HEK293 (cell line): ENCODE results near the gene PIERCE2.

Source experiments
- TF ChIP-seq, protein P1 (sequence below): fragments of 450-650 bp; formaldehyde crosslinking; IDR thresholded peaks from 2 replicates; pipeline ENCODE4 v1.5.1; 2016; ENCODE audit warnings: missing biosample characterization, missing genetic modification characterization
- TF ChIP-seq, protein P2 (sequence below): fragments of 450-650 bp; formaldehyde crosslinking; IDR thresholded peaks from 2 replicates; pipeline ENCODE4 v1.5.1; 2016; ENCODE audit warnings: missing biosample characterization, missing genetic modification characterization

GRCh38 chr15:55457401-55458022, 49.2 kb downstream of the PIERCE2 start:
- TF ChIP-seq, protein P1, sequence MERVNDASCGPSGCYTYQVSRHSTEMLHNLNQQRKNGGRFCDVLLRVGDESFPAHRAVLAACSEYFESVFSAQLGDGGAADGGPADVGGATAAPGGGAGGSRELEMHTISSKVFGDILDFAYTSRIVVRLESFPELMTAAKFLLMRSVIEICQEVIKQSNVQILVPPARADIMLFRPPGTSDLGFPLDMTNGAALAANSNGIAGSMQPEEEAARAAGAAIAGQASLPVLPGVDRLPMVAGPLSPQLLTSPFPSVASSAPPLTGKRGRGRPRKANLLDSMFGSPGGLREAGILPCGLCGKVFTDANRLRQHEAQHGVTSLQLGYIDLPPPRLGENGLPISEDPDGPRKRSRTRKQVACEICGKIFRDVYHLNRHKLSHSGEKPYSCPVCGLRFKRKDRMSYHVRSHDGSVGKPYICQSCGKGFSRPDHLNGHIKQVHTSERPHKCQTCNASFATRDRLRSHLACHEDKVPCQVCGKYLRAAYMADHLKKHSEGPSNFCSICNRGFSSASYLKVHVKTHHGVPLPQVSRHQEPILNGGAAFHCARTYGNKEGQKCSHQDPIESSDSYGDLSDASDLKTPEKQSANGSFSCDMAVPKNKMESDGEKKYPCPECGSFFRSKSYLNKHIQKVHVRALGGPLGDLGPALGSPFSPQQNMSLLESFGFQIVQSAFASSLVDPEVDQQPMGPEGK (tag by site-specific recombination), result no peak
- TF ChIP-seq, protein P2, sequence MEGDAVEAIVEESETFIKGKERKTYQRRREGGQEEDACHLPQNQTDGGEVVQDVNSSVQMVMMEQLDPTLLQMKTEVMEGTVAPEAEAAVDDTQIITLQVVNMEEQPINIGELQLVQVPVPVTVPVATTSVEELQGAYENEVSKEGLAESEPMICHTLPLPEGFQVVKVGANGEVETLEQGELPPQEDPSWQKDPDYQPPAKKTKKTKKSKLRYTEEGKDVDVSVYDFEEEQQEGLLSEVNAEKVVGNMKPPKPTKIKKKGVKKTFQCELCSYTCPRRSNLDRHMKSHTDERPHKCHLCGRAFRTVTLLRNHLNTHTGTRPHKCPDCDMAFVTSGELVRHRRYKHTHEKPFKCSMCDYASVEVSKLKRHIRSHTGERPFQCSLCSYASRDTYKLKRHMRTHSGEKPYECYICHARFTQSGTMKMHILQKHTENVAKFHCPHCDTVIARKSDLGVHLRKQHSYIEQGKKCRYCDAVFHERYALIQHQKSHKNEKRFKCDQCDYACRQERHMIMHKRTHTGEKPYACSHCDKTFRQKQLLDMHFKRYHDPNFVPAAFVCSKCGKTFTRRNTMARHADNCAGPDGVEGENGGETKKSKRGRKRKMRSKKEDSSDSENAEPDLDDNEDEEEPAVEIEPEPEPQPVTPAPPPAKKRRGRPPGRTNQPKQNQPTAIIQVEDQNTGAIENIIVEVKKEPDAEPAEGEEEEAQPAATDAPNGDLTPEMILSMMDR (tag by site-specific recombination), result no peak
